Measurements from ENCODE around the gene COA1.

Gene COA1

DNA sequence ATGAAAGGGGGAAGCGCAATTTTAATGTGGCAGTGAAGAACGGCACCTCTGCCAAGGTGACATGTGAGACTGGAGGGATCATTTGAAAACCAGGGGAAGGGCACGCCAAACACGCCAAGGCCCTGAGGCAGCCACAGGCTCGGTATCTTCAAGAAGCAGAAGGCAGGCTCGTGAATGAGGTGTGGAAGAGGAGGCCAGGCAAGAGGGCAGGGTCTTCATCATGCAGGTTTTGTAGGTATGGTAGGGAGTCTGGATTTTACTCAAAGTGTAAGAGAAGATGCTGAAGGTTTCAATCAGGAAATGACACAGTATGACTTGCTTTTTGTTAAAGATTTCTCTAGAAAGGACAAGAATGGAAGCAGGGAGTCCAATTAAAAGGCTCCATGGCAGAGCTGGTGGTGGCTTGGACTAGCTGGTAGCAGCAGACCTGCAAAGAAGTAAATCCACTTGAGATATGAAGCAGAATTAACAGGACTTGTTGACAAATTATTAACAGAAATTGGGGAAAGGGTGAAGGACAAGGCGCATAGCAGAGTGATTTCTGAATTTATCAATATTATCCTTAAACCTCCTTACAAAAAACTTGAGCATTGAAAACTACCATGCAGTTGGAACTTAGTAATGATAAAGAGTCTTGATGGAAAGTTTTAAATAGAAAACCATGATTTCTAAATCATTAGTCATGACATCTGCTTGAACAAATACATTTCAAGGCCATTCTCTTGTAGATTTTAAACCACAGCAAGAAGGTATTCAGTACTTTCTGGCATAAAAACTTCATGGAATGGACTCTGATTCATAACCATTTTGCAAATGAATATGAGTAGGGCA lies 70.4 kb downstream of the COA1 start:
- no peaks in the 10 kb centered on the region for H3K27me3 ChIP-seq (replicated peaks; ENCODE audit: control insufficient read depth, insufficient read depth, low read length, poor library complexity, severe bottlenecking)
- peaks cover 12% of the 10 kb centered on the region for H3K4me1 ChIP-seq (ENCODE audit: control insufficient read depth, insufficient read depth, low read length, poor library complexity, severe bottlenecking)
- H3K4me3 ChIP-seq (ENCODE audit: insufficient read depth, low read depth, low read length, poor library complexity, severe bottlenecking) = no peak overlapping the region
- no peaks in the 10 kb centered on the region for H3K36me3 ChIP-seq (ENCODE audit: control insufficient read depth, insufficient read depth, low read length)
- H3K9me3 ChIP-seq (ENCODE audit: control insufficient read depth, low read length) = no peaks in the 10 kb centered on the region
- no peak overlapping the region for H3K27ac ChIP-seq (ENCODE audit: insufficient read depth, low read length, poor library complexity, severe bottlenecking)
- no peak for DNase-seq

DNA sequence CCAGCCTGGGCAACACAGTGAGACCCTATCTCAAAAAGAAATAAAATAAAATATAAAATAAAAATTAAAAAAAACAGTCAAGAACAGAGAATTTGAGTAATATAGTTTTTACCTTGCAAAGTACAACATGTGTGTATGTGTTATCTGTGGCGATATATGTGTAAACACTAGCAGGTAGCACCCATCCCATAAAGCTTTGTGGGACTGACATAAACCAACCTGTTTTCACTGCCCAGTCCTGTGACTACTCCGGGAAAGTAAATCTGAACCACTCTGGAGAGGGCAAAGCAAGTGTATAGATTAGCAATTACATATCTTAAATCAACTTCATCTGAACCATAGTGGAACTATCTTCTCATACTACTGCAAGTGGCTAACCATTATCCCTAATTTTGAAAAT lies 72.3 kb downstream of the COA1 start:
- DNase-seq = no peak
- Histone ChIP-seq H3K4me1 (ENCODE audit: control insufficient read depth, insufficient read depth, low read length, poor library complexity, severe bottlenecking) (peaks cover 24% of the 10 kb centered on the region), H3K9me3 (ENCODE audit: control insufficient read depth, low read length) (no peaks in the 10 kb centered on the region), H3K27ac (ENCODE audit: insufficient read depth, low read length, poor library complexity, severe bottlenecking) (no peak overlapping the region), H3K27me3 (replicated peaks; ENCODE audit: control insufficient read depth, insufficient read depth, low read length, poor library complexity, severe bottlenecking) (no peaks in the 10 kb centered on the region), H3K36me3 (ENCODE audit: control insufficient read depth, insufficient read depth, low read length) (no peaks in the 10 kb centered on the region), H3K4me3 (ENCODE audit: insufficient read depth, low read depth, low read length, poor library complexity, severe bottlenecking) (no peak overlapping the region)

DNA sequence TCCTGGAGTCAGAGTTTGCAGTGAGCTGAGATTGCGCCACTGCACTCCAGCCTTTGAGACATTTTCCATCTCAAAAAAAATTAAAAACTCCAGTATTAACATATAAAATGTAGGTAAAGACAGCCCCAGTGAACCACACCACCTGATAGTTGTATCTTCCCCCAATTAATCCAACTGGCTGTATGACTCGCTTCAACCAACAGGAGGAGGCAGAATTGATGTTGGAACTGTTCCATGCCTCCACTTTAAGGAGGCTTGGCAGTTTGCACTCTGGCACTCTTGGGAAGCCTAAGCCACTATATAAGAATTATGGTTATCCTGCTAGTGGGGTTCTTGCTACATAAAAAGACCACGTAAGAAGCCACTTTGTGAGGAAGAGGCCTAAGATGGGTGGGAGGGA lies 73.7 kb downstream of the COA1 start:
- Histone ChIP-seq H3K27ac (ENCODE audit: insufficient read depth, low read length, poor library complexity, severe bottlenecking) (no peak overlapping the region), H3K27me3 (replicated peaks; ENCODE audit: control insufficient read depth, insufficient read depth, low read length, poor library complexity, severe bottlenecking) (no peaks in the 10 kb centered on the region)

DNA sequence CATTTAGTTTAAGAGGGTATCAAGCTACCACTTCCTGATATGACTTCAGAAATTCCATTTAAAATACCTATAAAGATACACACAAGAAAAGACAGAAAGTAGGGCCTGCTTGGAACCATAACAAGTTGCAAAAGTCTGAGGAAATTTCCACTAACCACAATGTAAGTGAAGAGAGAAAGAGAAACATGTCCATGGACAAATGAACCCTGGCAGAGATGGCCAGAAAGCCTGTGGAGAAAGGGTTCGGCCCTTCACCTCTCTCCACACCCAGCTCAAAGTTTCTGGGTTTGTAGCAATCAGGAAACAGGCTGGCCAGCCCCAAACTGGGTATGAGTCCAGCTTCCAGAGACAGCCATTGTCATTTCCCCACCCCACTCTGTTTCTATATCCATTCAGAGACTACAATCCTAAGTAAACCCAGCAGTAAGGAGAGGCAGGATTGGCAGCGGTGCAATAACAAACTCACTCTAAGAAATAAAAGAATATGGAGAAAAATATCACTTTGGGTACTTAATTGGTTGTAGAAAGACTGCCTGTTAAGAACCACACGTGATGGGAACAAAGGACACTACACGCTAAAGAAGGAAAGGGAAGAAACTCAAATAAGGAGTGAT lies 75.3 kb downstream of the COA1 start:
- Histone ChIP-seq H3K9me3 (ENCODE audit: control insufficient read depth, low read length) (no peaks in the 10 kb centered on the region), H3K27ac (ENCODE audit: insufficient read depth, low read length, poor library complexity, severe bottlenecking) (no peak overlapping the region), H3K36me3 (ENCODE audit: control insufficient read depth, insufficient read depth, low read length) (no peaks in the 10 kb centered on the region), H3K27me3 (replicated peaks; ENCODE audit: control insufficient read depth, insufficient read depth, low read length, poor library complexity, severe bottlenecking) (no peaks in the 10 kb centered on the region), H3K4me3 (ENCODE audit: insufficient read depth, low read depth, low read length, poor library complexity, severe bottlenecking) (no peak overlapping the region), H3K4me1 (ENCODE audit: control insufficient read depth, insufficient read depth, low read length, poor library complexity, severe bottlenecking) (peaks cover 48% of the 10 kb centered on the region)
- DNase-seq = no peak

More for the DNA sequence above, 73.7 kb downstream of the COA1 start:
- Histone ChIP-seq H3K36me3 (ENCODE audit: control insufficient read depth, insufficient read depth, low read length) (no peaks in the 10 kb centered on the region), H3K4me3 (ENCODE audit: insufficient read depth, low read depth, low read length, poor library complexity, severe bottlenecking) (no peak overlapping the region), H3K9me3 (ENCODE audit: control insufficient read depth, low read length) (no peaks in the 10 kb centered on the region), H3K4me1 (ENCODE audit: control insufficient read depth, insufficient read depth, low read length, poor library complexity, severe bottlenecking) (peaks cover 37% of the 10 kb centered on the region)
- no peak for DNase-seq

DNA sequence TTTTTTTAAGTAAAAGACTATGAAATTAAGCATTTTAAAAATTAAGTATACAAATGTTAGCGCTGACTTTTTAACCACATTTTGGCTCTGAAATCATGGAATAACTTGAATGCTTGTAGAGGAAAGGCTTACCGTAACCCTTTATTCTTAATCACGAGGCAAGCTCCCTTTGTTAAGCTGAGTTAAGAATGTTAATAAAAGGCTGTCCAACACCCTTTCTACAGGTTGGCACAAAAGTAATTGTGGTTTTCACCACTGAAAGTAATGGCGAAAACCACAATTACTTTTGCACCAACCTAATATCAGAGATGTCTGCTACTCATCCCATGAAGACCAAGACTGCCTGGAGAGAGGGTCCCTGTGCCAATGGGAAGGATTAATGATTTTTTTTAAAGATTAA lies 75.9 kb downstream of the COA1 start:
- no peaks in the 10 kb centered on the region for H3K27me3 ChIP-seq (replicated peaks; ENCODE audit: control insufficient read depth, insufficient read depth, low read length, poor library complexity, severe bottlenecking)
- H3K9me3 ChIP-seq (ENCODE audit: control insufficient read depth, low read length) = no peaks in the 10 kb centered on the region
- no peak overlapping the region for H3K4me3 ChIP-seq (ENCODE audit: insufficient read depth, low read depth, low read length, poor library complexity, severe bottlenecking)
- no peak for DNase-seq
- no peaks in the 10 kb centered on the region for H3K36me3 ChIP-seq (ENCODE audit: control insufficient read depth, insufficient read depth, low read length)
- H3K4me1 ChIP-seq (ENCODE audit: control insufficient read depth, insufficient read depth, low read length, poor library complexity, severe bottlenecking) = peaks cover 49% of the 10 kb centered on the region
- no peak overlapping the region for H3K27ac ChIP-seq (ENCODE audit: insufficient read depth, low read length, poor library complexity, severe bottlenecking)

DNA sequence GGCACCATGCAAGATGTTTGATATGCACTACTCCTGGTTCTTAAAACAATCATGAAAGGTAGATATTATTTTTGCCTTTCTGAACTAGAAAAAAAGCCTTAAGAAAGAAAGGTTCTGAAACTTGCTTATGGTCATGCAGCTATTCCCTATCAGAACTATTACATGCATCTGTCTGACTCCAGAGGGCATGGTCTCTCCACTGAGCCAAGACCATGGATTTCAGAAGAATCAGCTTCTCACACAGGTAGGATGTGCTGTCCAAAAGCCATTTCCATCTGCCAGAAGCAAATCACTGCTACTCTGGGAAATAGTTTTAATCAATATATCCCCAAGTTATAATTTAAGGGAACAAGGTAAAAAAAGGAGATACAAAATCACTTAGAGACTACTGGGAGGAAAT lies 77.0 kb downstream of the COA1 start:
- no peak for DNase-seq
- no peak overlapping the region for H3K4me3 ChIP-seq (ENCODE audit: insufficient read depth, low read depth, low read length, poor library complexity, severe bottlenecking)
- H3K27ac ChIP-seq (ENCODE audit: insufficient read depth, low read length, poor library complexity, severe bottlenecking) = peak overlapping the region; percentile 95
- no peaks in the 10 kb centered on the region for H3K9me3 ChIP-seq (ENCODE audit: control insufficient read depth, low read length)
- H3K36me3 ChIP-seq (ENCODE audit: control insufficient read depth, insufficient read depth, low read length) = no peaks in the 10 kb centered on the region
- H3K27me3 ChIP-seq (replicated peaks; ENCODE audit: control insufficient read depth, insufficient read depth, low read length, poor library complexity, severe bottlenecking) = no peaks in the 10 kb centered on the region
- peaks cover 60% of the 10 kb centered on the region for H3K4me1 ChIP-seq (ENCODE audit: control insufficient read depth, insufficient read depth, low read length, poor library complexity, severe bottlenecking)

DNA sequence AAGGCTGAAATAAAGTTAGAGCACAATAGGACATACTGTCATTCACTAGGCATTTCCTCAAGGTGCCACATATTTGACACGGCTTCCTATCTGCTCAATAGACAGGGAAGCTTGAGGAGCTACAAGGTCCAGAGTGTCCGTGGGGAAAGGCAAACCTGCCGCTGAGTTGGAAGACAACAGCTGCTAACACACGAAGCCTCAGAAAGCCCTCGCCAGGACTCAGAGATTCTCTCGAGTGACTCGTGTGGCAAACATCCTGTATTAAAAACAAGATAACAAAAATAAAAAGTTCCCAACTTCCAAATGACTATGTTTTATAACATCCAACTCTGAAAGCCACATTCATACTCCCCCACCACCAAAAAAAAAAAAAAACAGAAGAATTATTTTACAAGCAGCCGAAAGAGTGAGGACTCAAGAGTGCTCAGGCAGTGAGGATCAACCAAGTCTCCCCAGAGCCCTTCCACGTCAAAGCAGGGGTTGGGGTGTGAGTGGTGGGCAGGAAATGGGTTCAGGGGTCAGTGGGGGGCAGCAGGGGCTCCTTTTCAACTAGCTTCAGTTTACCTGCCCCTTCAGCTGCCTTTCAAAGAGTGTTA lies 78.8 kb downstream of the COA1 start:
- Histone ChIP-seq H3K4me3 (ENCODE audit: insufficient read depth, low read depth, low read length, poor library complexity, severe bottlenecking) (peak overlapping the region; percentile 50), H3K27me3 (replicated peaks; ENCODE audit: control insufficient read depth, insufficient read depth, low read length, poor library complexity, severe bottlenecking) (no peaks in the 10 kb centered on the region), H3K27ac (ENCODE audit: insufficient read depth, low read length, poor library complexity, severe bottlenecking) (peak overlapping the region; percentile 95), H3K9me3 (ENCODE audit: control insufficient read depth, low read length) (no peaks in the 10 kb centered on the region), H3K4me1 (ENCODE audit: control insufficient read depth, insufficient read depth, low read length, poor library complexity, severe bottlenecking) (peaks cover 78% of the 10 kb centered on the region), H3K36me3 (ENCODE audit: control insufficient read depth, insufficient read depth, low read length) (no peaks in the 10 kb centered on the region)
- no peak for DNase-seq

DNA sequence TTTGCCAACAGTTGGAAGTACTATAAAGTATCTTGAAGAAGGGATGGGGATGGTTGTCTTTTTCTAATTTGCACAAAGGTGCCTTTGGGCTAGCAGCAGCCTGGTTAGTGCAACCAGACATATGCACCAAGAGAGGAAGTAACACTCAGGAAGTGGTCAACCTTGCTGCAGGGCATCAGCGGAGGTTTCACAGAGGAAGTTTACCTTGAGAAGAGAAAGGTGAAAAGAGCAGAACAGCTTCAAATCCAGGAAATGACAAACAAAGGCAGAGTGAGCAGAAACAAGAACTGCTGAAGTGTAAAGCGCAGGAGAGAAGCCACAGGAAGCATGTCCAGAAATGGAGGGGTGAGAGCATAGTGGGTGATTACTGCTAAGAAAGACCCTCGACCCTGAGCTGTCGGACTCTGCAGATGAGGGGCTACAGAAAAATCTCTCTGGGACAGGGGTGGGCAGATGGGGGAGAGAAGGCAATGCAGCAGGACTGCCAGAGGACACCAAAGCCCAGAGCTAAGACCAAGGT lies 79.5 kb downstream of the COA1 start:
- Histone ChIP-seq H3K36me3 (ENCODE audit: control insufficient read depth, insufficient read depth, low read length) (no peaks in the 10 kb centered on the region), H3K4me3 (ENCODE audit: insufficient read depth, low read depth, low read length, poor library complexity, severe bottlenecking) (peak overlapping the region; percentile 50), H3K27me3 (replicated peaks; ENCODE audit: control insufficient read depth, insufficient read depth, low read length, poor library complexity, severe bottlenecking) (no peaks in the 10 kb centered on the region), H3K4me1 (ENCODE audit: control insufficient read depth, insufficient read depth, low read length, poor library complexity, severe bottlenecking) (peaks cover 84% of the 10 kb centered on the region), H3K27ac (ENCODE audit: insufficient read depth, low read length, poor library complexity, severe bottlenecking) (peak overlapping the region; percentile 95), H3K9me3 (ENCODE audit: control insufficient read depth, low read length) (no peaks in the 10 kb centered on the region)
- DNase-seq = peak; percentile 61 to 71 (median 62)

DNA sequence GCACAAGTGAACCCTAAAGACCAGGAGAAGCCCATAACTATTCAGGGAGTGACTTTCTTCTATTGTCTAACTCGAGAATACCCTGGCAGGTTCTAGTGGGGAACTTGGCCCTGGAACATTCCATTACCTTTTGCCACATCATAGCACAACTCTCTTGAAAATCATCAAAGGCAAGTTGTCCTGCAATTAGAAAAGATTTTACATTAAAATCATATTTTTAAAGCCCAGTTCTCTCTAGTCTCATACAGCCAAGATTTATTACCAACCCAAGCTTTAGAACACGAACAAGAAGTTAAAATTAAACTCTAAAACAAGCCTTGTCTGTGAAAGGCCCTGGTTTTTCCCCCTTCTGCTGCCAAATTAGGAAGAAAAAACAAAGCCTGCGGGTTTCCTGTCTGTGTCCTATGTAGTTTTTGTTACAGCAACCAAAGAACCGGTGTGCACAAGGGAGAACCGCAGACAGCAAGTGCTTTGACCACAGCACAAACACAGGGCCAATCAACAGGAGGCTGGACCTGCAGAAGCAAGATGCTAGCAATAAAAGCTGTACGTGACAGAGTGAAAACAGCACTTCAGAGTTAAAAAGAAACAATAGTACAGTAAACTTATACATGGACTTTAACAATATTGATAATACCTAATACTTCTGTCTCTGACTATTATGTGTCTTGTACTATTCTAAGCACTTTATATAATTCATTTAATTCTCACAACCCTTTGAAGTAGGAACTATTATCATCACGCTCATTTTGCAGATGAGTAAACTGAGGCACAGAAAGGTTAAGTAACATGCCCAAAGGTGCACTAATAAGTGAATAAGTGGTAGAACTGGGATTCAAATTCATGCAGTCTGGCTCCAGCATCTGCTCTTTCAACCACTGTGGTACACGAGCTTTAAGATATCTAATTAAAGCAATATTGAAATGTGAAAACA lies 80.6 kb downstream of the COA1 start:
- Histone ChIP-seq H3K27ac (ENCODE audit: insufficient read depth, low read length, poor library complexity, severe bottlenecking) (peak overlapping the region; percentile 95), H3K36me3 (ENCODE audit: control insufficient read depth, insufficient read depth, low read length) (no peaks in the 10 kb centered on the region), H3K4me1 (ENCODE audit: control insufficient read depth, insufficient read depth, low read length, poor library complexity, severe bottlenecking) (peaks cover 81% of the 10 kb centered on the region), H3K4me3 (ENCODE audit: insufficient read depth, low read depth, low read length, poor library complexity, severe bottlenecking) (peak overlapping the region; percentile 50), H3K9me3 (ENCODE audit: control insufficient read depth, low read length) (no peaks in the 10 kb centered on the region), H3K27me3 (replicated peaks; ENCODE audit: control insufficient read depth, insufficient read depth, low read length, poor library complexity, severe bottlenecking) (no peaks in the 10 kb centered on the region)
- peak; percentile 66 to 78 (median 74) for DNase-seq
